ENCODE results near the gene QPCT. TPM values are rescaled to one million over a fixed set of nuclear protein-coding genes. Genes with fewer than 3 reads are reported as not detected.

The QPCT gene
- total and polyA plus RNA-seq, 2 experiments from 2014 or later, result 0.81 to 2.0 TPM

DNA sequence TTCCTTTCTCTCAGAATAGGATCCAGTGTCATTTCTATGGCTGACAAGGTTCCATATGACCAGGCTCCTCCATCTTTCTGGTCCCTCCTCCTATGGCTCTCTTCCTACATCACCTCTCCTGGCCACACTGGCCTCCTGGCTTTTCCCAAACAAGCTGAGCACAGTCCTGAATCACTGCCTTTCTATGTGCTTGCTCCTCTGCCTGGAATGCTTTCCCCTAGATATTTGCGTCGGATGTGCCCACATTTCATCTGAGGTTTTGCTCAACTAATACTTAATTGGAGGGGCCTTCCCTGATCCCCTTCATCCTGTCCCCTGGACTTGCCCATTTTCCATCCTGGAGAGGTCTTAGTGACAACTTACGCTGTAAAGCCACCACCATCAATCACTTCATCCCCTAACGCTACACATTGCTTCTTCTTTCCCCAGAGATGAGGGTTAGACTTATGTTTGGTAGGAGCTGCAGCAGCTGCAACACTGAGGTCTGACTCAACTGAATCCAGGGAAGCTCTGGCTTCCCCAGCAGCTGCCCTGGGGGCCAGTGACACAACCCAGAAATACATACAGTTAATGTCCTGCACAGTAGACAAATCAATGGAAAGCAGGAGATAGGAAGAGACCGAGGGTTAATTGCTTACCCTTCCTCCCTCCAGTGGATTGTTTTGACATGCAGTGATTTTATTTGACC lies 42.9 kb downstream of the QPCT start:
- no peak for DNase-seq (ENCODE audit: low spot score)
- H3K27ac ChIP-seq, result no peak overlapping the region
- no peaks in the 10 kb centered on the region for H3K4me1 ChIP-seq (ENCODE audit: insufficient read depth)
- no peak overlapping the region for H2AFZ ChIP-seq
- no peaks in the 10 kb centered on the region for H3K36me3 ChIP-seq (replicated peaks; ENCODE audit: insufficient read depth, low read depth)
- no peak overlapping the region for H3K4me3 ChIP-seq
- no peaks in the 10 kb centered on the region for H3K9me3 ChIP-seq (ENCODE audit: low read depth)
- 70% methylated on average over 5 of the region's 5 CpGs for WGBS (ENCODE audit: low lambda C conversion rate, missing lambda C conversion rate)
- H4K20me1 ChIP-seq (ENCODE audit: insufficient read depth, poor library complexity, severe bottlenecking), result no peaks in the 10 kb centered on the region
- H3K79me2 ChIP-seq, result no peaks in the 10 kb centered on the region
- no peaks in the 10 kb centered on the region for H3K9me2 ChIP-seq (replicated peaks; ENCODE audit: insufficient read depth)
- no peak for TF ChIP-seq EZH2 (IDR thresholded peaks at IDR 0.05; ENCODE audit: borderline replicate concordance)
- no peaks in the 10 kb centered on the region for H3K27me3 ChIP-seq
- no peak overlapping the region for H3K4me2 ChIP-seq

DNA sequence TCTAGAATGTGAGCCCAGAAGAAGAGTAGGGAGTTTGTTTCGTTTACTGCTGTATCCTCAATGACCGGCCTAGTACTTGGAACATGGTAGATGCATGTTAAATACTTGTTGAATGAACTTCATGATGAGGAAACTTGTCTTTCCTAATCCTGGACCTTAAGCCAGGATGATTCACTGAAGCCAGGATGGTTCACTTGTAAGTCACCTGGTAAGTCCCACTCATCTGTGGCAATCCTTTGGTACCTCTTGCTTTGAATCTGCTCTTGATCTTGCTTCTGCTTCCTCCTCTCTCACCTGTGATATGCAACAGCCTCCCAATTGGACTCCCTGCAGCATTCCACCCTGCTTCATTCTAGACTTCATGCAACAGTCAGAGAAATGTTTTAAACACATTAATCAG lies 43.6 kb downstream of the QPCT start:
- Histone ChIP-seq H4K20me1 (ENCODE audit: insufficient read depth, poor library complexity, severe bottlenecking) (no peaks in the 10 kb centered on the region), H3K27ac (no peak overlapping the region), H3K4me2 (no peak overlapping the region), H3K4me1 (ENCODE audit: insufficient read depth) (no peaks in the 10 kb centered on the region), H3K9me2 (replicated peaks; ENCODE audit: insufficient read depth) (no peaks in the 10 kb centered on the region), H3K4me3 (no peak overlapping the region), H2AFZ (no peak overlapping the region), H3K79me2 (no peaks in the 10 kb centered on the region), H3K9me3 (ENCODE audit: low read depth) (no peaks in the 10 kb centered on the region), H3K36me3 (replicated peaks; ENCODE audit: insufficient read depth, low read depth) (no peaks in the 10 kb centered on the region), H3K27me3 (no peaks in the 10 kb centered on the region)
- peak; percentile 17 for DNase-seq (ENCODE audit: low spot score)
- 90% methylated on average over 2 of the region's 2 CpGs for WGBS (ENCODE audit: low lambda C conversion rate, missing lambda C conversion rate)
- no peak for TF ChIP-seq EZH2phosphoT487 (IDR thresholded peaks at IDR 0.05; ENCODE audit: low read depth, severe bottlenecking, unreplicated experiment)
- TF ChIP-seq, protein P1, sequence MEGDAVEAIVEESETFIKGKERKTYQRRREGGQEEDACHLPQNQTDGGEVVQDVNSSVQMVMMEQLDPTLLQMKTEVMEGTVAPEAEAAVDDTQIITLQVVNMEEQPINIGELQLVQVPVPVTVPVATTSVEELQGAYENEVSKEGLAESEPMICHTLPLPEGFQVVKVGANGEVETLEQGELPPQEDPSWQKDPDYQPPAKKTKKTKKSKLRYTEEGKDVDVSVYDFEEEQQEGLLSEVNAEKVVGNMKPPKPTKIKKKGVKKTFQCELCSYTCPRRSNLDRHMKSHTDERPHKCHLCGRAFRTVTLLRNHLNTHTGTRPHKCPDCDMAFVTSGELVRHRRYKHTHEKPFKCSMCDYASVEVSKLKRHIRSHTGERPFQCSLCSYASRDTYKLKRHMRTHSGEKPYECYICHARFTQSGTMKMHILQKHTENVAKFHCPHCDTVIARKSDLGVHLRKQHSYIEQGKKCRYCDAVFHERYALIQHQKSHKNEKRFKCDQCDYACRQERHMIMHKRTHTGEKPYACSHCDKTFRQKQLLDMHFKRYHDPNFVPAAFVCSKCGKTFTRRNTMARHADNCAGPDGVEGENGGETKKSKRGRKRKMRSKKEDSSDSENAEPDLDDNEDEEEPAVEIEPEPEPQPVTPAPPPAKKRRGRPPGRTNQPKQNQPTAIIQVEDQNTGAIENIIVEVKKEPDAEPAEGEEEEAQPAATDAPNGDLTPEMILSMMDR (IDR thresholded peaks at IDR 0.05; ENCODE audit: poor library complexity), result no peak
- TF ChIP-seq EZH2 (IDR thresholded peaks at IDR 0.05; ENCODE audit: borderline replicate concordance), result no peak

DNA sequence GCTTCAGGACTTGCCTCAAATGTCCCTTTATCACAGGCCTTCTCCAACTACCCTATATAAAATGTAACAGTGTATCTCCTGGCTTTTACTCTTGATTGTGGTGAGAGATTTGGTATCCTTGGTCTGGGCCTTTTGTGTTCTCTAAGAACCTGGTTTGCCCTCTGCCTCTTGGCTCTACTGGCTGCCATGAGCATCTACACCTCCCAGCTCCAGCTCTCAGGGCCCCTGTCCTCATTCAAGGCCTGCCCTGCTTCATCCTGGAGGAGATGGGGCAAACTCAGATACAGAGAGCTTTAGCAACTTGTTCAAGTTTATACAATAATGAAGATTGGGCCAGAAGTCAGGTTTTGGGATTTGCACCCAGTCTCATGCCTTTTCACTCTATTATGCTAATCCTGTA lies 45.0 kb downstream of the QPCT start:
- no peaks in the 10 kb centered on the region for H3K36me3 ChIP-seq (replicated peaks; ENCODE audit: insufficient read depth, low read depth)
- no peak overlapping the region for H3K4me2 ChIP-seq
- TF ChIP-seq, protein P1 (IDR thresholded peaks at IDR 0.05; ENCODE audit: poor library complexity), result no peak
- TF ChIP-seq EZH2phosphoT487 (IDR thresholded peaks at IDR 0.05; ENCODE audit: low read depth, severe bottlenecking, unreplicated experiment) (no peak), EZH2 (IDR thresholded peaks at IDR 0.05; ENCODE audit: borderline replicate concordance) (no peak)
- H3K4me3 ChIP-seq, result no peak overlapping the region
- no peaks in the 10 kb centered on the region for H3K27me3 ChIP-seq
- H3K4me1 ChIP-seq (ENCODE audit: insufficient read depth), result no peaks in the 10 kb centered on the region
- no peak overlapping the region for H3K27ac ChIP-seq
- H3K9me2 ChIP-seq (replicated peaks; ENCODE audit: insufficient read depth), result no peaks in the 10 kb centered on the region
- no peaks in the 10 kb centered on the region for H4K20me1 ChIP-seq (ENCODE audit: insufficient read depth, poor library complexity, severe bottlenecking)
- no peaks in the 10 kb centered on the region for H3K9me3 ChIP-seq (ENCODE audit: low read depth)
- no peaks in the 10 kb centered on the region for H3K79me2 ChIP-seq
- DNase-seq (ENCODE audit: low spot score), result no peak
- H2AFZ ChIP-seq, result no peak overlapping the region

DNA sequence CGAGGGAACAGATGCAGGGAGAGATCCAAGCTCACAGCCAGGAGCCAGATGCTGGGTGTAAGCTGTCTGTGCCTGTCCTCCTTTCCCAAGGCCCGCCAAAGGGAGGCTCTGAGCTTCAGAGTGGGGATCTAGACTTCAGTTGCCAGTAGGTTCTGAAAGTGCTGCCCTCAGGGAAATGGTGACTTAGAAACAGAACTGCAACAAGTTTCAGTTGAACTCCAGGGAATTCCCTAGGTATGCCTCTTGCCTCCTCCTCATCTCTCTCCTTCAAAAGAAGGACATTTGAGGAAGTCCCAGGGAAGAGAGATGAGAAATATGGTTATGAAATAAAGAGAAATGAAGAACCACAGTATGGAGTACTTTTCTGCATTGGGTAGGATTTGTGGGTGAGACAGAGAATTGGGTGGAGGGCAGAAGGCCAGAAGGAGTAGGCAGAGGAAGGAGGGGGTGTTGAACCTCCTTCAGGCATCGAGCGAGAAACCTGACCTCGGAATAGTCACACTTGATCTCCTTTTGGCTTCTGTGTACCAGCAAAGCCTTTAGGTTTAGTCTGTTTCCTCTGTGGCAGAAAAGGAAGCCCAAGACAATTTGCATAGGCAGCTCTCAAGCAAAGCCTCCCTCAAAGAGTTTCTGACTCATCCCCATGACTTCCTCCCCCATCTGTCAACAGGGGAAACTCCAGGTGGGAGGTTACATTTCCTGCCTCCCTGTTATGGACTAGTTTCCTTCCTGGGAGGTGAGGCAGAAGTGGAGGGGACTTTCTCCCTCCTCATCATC lies 45.7 kb downstream of the QPCT start:
- Histone ChIP-seq H3K4me1 (ENCODE audit: insufficient read depth) (no peaks in the 10 kb centered on the region), H2AFZ (no peak overlapping the region), H3K9me3 (ENCODE audit: low read depth) (no peaks in the 10 kb centered on the region), H3K9me2 (replicated peaks; ENCODE audit: insufficient read depth) (no peaks in the 10 kb centered on the region), H3K27me3 (no peaks in the 10 kb centered on the region), H3K4me3 (no peak overlapping the region), H3K79me2 (no peaks in the 10 kb centered on the region), H3K27ac (peak overlapping the region; percentile 87), H3K4me2 (no peak overlapping the region), H4K20me1 (ENCODE audit: insufficient read depth, poor library complexity, severe bottlenecking) (no peaks in the 10 kb centered on the region), H3K36me3 (replicated peaks; ENCODE audit: insufficient read depth, low read depth) (no peaks in the 10 kb centered on the region)
- TF ChIP-seq EZH2 (IDR thresholded peaks at IDR 0.05; ENCODE audit: borderline replicate concordance) (no peak), EZH2phosphoT487 (IDR thresholded peaks at IDR 0.05; ENCODE audit: low read depth, severe bottlenecking, unreplicated experiment) (no peak)
- TF ChIP-seq, protein P1 (IDR thresholded peaks at IDR 0.05; ENCODE audit: poor library complexity), result no peak
- peak; percentile 77 for DNase-seq (ENCODE audit: low spot score)
- WGBS (ENCODE audit: low lambda C conversion rate, missing lambda C conversion rate), result 46% methylated on average over 5 of the region's 5 CpGs

Measured in hepatocyte (in vitro differentiated cells).